Fibroblast of villous mesenchyme (primary cell): ENCODE results near the gene VIL1. TPM values are rescaled to one million over a fixed set of nuclear protein-coding genes. Genes with fewer than 3 reads are reported as not detected.

Experiments
- DNase-seq: peaks from one replicate; pipeline ENCODE4 v3.0.0-alpha.2; 2010; ENCODE audit warnings: low read depth
- H3K4me3 ChIP-seq: 2 replicates; pipeline ENCODE4 v1.5.1; 2011; ENCODE audit warnings: low read depth, mild to moderate bottlenecking, low read length
- CTCF ChIP-seq: IDR thresholded peaks from 2 replicates; pipeline ENCODE4 v1.5.1; 2012; ENCODE audit warnings: low read depth, mild to moderate bottlenecking, low read length; ENCODE audit not compliant: insufficient read depth
- total RNA-seq: library from RNA; depleted of rRNA; stranded (reverse); fragments of >200 nt; gene quantifications from 2 replicates; pipeline ENCODE4 v1.2.3, GENCODE V29; 2012

VIL1 gene
- total RNA-seq, 1 donor = under 0.01 TPM

DNA sequence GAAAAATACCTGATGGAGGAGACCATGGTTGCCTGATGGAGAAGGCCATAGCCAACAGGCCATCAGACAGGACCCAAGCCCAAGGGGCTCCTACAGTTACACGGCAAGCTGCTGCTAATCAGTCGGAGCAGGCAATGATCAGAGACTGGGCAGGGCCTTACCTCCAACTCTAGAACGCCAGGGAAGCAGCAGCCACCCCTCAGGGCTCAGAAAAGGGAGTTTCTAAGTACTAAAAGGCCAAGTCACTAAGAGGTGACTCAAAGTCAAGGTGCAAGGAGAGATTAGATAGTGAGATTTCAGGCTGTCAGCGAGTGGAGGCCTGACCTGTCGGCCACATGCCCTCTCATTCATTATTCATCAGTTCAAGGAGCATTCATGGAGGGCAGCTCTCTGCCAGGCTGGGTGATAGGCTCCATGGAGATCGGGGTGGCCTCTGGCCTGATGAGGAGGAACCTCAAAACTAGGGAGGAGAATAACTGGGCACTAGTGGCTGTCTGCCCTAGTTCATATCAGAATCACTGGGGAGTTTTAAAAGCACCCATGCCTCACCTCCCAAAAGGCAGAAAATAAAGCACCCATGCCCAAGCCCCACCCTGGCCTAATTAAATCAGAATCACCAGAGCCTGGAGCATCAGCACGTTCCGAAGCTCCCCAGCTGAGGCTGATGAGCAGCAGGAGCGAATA, 3.6 kb downstream of the VIL1 start:
- DNase-seq = no peak
- TF ChIP-seq CTCF = no peak
- no peak overlapping the region for H3K4me3 ChIP-seq

DNA sequence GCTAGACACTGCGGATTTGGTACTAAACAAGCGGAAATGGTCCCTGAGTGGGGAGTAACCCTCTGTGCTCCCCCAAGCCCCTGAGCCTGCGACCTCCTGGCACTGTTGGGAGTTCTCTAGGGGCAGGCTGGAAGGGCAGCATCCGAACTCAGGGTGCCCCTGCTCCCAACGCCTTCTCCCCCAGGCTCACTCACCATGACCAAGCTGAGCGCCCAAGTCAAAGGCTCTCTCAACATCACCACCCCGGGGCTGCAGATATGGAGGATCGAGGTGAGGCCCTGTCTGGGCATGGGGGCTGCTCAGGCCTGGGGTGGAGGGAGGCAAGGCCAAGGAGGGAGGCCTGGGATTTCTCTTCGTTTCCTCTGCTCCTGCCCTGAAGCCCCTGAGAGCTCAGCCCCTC, 4.7 kb downstream of the VIL1 start:
- no peak for DNase-seq
- TF ChIP-seq CTCF = no peak
- no peak overlapping the region for H3K4me3 ChIP-seq

DNA sequence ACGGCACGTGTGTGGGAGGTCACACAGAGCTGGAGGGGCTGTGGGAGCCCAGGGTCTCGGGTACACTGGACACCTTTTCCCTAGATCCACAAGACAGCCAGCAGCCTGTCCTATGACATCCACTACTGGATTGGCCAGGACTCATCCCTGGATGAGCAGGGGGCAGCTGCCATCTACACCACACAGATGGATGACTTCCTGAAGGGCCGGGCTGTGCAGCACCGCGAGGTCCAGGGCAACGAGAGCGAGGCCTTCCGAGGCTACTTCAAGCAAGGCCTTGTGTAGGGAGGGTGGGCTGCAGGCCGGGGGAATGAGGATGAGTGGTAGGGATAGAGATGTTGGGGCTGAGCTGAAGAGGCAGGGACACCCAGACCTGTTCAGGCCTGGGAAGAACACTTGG, 6.6 kb downstream of the VIL1 start:
- no peak for DNase-seq
- H3K4me3 ChIP-seq = no peak overlapping the region
- no peak for TF ChIP-seq CTCF

DNA sequence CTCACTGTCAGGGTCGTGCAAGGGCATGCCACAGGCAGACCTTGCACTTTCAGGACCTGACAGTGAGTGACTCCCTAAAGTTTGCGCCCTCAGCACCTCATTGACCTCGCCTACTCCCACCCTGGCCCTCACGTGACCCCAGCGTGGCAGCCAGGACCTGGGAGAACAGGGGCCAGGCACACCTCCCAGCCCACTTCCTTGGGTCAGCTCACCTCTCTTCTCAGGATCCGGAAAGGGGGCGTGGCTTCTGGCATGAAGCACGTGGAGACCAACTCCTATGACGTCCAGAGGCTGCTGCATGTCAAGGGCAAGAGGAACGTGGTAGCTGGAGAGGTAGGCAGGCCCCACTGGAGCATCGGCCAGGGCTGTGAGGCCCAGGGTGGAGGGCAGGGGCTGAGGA, 8.8 kb downstream of the VIL1 start:
- DNase-seq = no peak

GRCh38 chr2:218428846-218429558, 10.1 kb downstream of the VIL1 start:
- no peak for DNase-seq
- no peak for TF ChIP-seq CTCF
- no peak overlapping the region for H3K4me3 ChIP-seq

More for the DNA sequence above, 8.8 kb downstream of the VIL1 start:
- no peak overlapping the region for H3K4me3 ChIP-seq
- no peak for TF ChIP-seq CTCF

GRCh38 chr2:218429911-218430692, 11.2 kb downstream of the VIL1 start:
- H3K4me3 ChIP-seq = no peak overlapping the region
- no peak for DNase-seq
- TF ChIP-seq CTCF = no peak
